Keratinocyte (primary cell): ENCODE data around the gene SLCO3A1. TPM values are rescaled to one million over a fixed set of nuclear protein-coding genes. Genes with fewer than 3 reads are reported as not detected.

Source experiments
- DNase-seq: peaks from one replicate; pipeline ENCODE4 v3.0.0-alpha.2; 2011; ENCODE audit warnings: low read depth, missing footprints, low spot score
- FAIRE-seq: peaks from 2 replicates; lab custom pipeline; 2011; peaks lifted over from hg19 to GRCh38; lab: Jason Lieb, UNC
- H2AFZ ChIP-seq: 2 replicates; pipeline ENCODE4 v1.6.0; 2012; ENCODE audit warnings: low read length, control low read depth, inconsistent platforms; ENCODE audit not compliant: control insufficient read depth
- H3K27ac ChIP-seq: 2 replicates; pipeline ENCODE4 v1.5.1; 2011; ENCODE audit warnings: low read length; ENCODE audit not compliant: control insufficient read depth, insufficient read depth
- H3K27me3 ChIP-seq: 3 replicates; pipeline ENCODE4 v1.6.0; 2011; ENCODE audit warnings: low read length; ENCODE audit not compliant: control insufficient read depth, insufficient read depth; ENCODE audit errors: extremely low read depth
- H3K36me3 ChIP-seq, 2 experiments: 2 replicates in 1 of 2; 3 replicates in 1 of 2; pipeline ENCODE4 v1.5.1; 2011; ENCODE audit warnings: low read length in 2 of 2, mild to moderate bottlenecking in 1 of 2; ENCODE audit not compliant: control insufficient read depth in 2 of 2, insufficient read depth in 2 of 2; ENCODE audit errors: extremely low read depth in 1 of 2
- H3K4me1 ChIP-seq: 3 replicates; pipeline ENCODE4 v1.5.1; 2011; ENCODE audit warnings: low read length; ENCODE audit not compliant: control insufficient read depth, insufficient read depth; ENCODE audit errors: extremely low read depth
- H3K4me2 ChIP-seq: 3 replicates; pipeline ENCODE4 v1.6.0; 2011; ENCODE audit warnings: low read depth, low read length; ENCODE audit not compliant: control insufficient read depth, insufficient read depth; ENCODE audit errors: extremely low read depth
- H3K4me3 ChIP-seq, 3 experiments: fragments of 200-600 bp in 1 of 3; sonication (generic) in 1 of 3; 2 replicates in 2 of 3; 3 replicates in 1 of 3; pipeline ENCODE4 v1.5.1; 2011 to 2016; ENCODE audit warnings: low read length in 3 of 3, mild to moderate bottlenecking in 3 of 3, control low read depth in 2 of 3, inconsistent platforms in 1 of 3, low read depth in 1 of 3, mixed read lengths in 1 of 3, mixed run types in 1 of 3, moderate library complexity in 1 of 3; ENCODE audit not compliant: control insufficient read depth in 2 of 3, insufficient read depth in 2 of 3; ENCODE audit errors: extremely low read depth in 1 of 3
- H3K79me2 ChIP-seq: 2 replicates; pipeline ENCODE4 v1.6.0; 2012; ENCODE audit warnings: low read length; ENCODE audit not compliant: control insufficient read depth, insufficient read depth
- H3K9ac ChIP-seq: 3 replicates; pipeline ENCODE4 v1.6.0; 2011; ENCODE audit warnings: low read length; ENCODE audit not compliant: control insufficient read depth, insufficient read depth; ENCODE audit errors: extremely low read depth
- H3K9me1 ChIP-seq: 3 replicates; pipeline ENCODE4 v1.6.0; 2011; ENCODE audit warnings: low read length; ENCODE audit not compliant: control insufficient read depth, insufficient read depth; ENCODE audit errors: extremely low read depth
- H3K9me3 ChIP-seq: 2 replicates; pipeline ENCODE4 v1.5.1; 2012; ENCODE audit warnings: low read depth, low read length; ENCODE audit not compliant: control insufficient read depth
- H4K20me1 ChIP-seq: 3 replicates; pipeline ENCODE4 v1.6.0; 2011; ENCODE audit warnings: low read length; ENCODE audit not compliant: control insufficient read depth, insufficient read depth; ENCODE audit errors: extremely low read depth
- EZH2 ChIP-seq: IDR thresholded peaks from one replicate; pipeline ENCODE4 v1.6.1; 2012; ENCODE audit warnings: inconsistent platforms, mild to moderate bottlenecking, low read length, moderate library complexity
- dilution Hi-C: fragments of 300-500 bp; cut with MboI; formaldehyde crosslinking; loops from one replicate; pipeline ENCODE4 v1.7.0; 2020; ENCODE audit warnings: low sequenced_read_pairs; ENCODE audit not compliant: extremely low pct_ligation_motif_present
- polyA plus RNA-seq, 5 experiments: library from polyadenylated mRNA; depleted of rRNA in 3 of 5; stranded (reverse) in 3 of 5; stranded (forward) in 1 of 5; unstranded in 1 of 5; fragments of >200 nt; gene quantifications; 1 replicate in 1 of 5; 2 replicates in 3 of 5; 3 replicates in 1 of 5; pipeline versions ENCODE4 v1.2.1 to v1.2.3, GENCODE V29; 2011 to 2012; ENCODE audit warnings: missing spikeins in 2 of 5, low read depth in 1 of 5, low replicate concordance in 1 of 5
- TF ChIP-seq, protein P1 (sequence below), 3 experiments: IDR thresholded peaks in 1 of 3; conservative IDR thresholded peaks in 1 of 3; optimal IDR thresholded peaks in 1 of 3; 2 replicates in 2 of 3; 3 replicates in 1 of 3; pipeline versions ENCODE3 to v1.5.1; 2011; ENCODE audit warnings: low read length in 3 of 3, mild to moderate bottlenecking in 3 of 3, moderate library complexity in 2 of 3, control low read depth in 1 of 3, inconsistent platforms in 1 of 3; ENCODE audit not compliant: insufficient read depth in 2 of 3; ENCODE audit errors: extremely low read depth in 1 of 3

SLCO3A1 gene
- polyA plus RNA-seq, 1 donor (not counting 4 experiments of a cell fraction or from before 2014, with no cell fraction given), result 21.3 TPM

GRCh38 chr15:92197746-92198145 lies 344.2 kb downstream of the SLCO3A1 start:
- Histone ChIP-seq H3K4me3 (no peak overlapping the region), H3K4me1 (no peaks in the 10 kb centered on the region), H3K27ac (no peak overlapping the region), H3K9me1 (no peaks in the 10 kb centered on the region), H3K4me2 (no peak overlapping the region), H2AFZ (no peak overlapping the region), H3K79me2 (no peaks in the 10 kb centered on the region), H4K20me1 (no peaks in the 10 kb centered on the region), H3K9ac (no peak overlapping the region), H3K36me3 (no peaks in the 10 kb centered on the region), H3K27me3 (no peaks in the 10 kb centered on the region), H3K9me3 (no peaks in the 10 kb centered on the region)
- no peak for DNase-seq
- dilution Hi-C loops, result no loop called here
- no peak for FAIRE-seq
- TF ChIP-seq, protein P1, sequence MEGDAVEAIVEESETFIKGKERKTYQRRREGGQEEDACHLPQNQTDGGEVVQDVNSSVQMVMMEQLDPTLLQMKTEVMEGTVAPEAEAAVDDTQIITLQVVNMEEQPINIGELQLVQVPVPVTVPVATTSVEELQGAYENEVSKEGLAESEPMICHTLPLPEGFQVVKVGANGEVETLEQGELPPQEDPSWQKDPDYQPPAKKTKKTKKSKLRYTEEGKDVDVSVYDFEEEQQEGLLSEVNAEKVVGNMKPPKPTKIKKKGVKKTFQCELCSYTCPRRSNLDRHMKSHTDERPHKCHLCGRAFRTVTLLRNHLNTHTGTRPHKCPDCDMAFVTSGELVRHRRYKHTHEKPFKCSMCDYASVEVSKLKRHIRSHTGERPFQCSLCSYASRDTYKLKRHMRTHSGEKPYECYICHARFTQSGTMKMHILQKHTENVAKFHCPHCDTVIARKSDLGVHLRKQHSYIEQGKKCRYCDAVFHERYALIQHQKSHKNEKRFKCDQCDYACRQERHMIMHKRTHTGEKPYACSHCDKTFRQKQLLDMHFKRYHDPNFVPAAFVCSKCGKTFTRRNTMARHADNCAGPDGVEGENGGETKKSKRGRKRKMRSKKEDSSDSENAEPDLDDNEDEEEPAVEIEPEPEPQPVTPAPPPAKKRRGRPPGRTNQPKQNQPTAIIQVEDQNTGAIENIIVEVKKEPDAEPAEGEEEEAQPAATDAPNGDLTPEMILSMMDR (optimal IDR thresholded peaks at IDR 0.05 in 1 of 3, IDR thresholded peaks at IDR 0.05 in 1 of 3, conservative IDR thresholded peaks at IDR 0.05 in 1 of 3; ENCODE audit: extremely low read depth in 1 of 3, insufficient read depth in 2 of 3, low read length in 3 of 3), result no peak
- no peak for TF ChIP-seq EZH2

DNA sequence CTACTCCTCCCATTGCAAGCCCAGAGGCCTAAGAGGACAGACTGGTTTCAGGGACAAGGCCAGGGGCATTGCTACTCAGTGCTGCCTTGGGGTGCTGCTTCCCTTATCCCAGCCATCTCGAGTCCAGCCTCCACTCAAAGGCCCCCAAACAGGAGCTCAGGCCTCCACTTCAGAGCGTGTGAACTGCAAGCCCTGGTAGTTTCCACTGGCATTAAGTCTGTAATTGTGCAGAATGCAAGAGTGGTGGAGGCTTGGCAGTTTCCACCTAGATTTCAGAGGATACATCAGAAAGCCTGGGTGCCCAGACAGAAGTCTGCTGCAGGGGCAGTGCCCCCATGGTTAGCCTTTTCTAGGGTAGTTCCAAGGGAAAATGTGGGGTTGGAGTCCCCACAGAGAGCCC lies 347.4 kb downstream of the SLCO3A1 start:
- Histone ChIP-seq H3K4me2 (no peak overlapping the region), H3K9me1 (no peaks in the 10 kb centered on the region), H3K9me3 (no peaks in the 10 kb centered on the region), H3K36me3 (no peaks in the 10 kb centered on the region), H2AFZ (no peak overlapping the region), H4K20me1 (no peaks in the 10 kb centered on the region), H3K27me3 (no peaks in the 10 kb centered on the region), H3K4me3 (no peak overlapping the region), H3K9ac (no peak overlapping the region), H3K4me1 (no peaks in the 10 kb centered on the region), H3K27ac (no peak overlapping the region), H3K79me2 (no peaks in the 10 kb centered on the region)
- FAIRE-seq (no peak), DNase-seq (no peak)
- no peak for TF ChIP-seq EZH2
- TF ChIP-seq, protein P1 (optimal IDR thresholded peaks at IDR 0.05 in 1 of 3, IDR thresholded peaks at IDR 0.05 in 1 of 3, conservative IDR thresholded peaks at IDR 0.05 in 1 of 3; ENCODE audit: extremely low read depth in 1 of 3, insufficient read depth in 2 of 3, low read length in 3 of 3), result no peak
- dilution Hi-C loops, result no loop called here
